Measurements from ENCODE around the gene DNPEP. TPM values are rescaled to one million over a fixed set of nuclear protein-coding genes. Genes with fewer than 3 reads are reported as not detected.

DNPEP gene
- total RNA-seq, 1 experiment from 2014 or later: 60.9 TPM

DNA sequence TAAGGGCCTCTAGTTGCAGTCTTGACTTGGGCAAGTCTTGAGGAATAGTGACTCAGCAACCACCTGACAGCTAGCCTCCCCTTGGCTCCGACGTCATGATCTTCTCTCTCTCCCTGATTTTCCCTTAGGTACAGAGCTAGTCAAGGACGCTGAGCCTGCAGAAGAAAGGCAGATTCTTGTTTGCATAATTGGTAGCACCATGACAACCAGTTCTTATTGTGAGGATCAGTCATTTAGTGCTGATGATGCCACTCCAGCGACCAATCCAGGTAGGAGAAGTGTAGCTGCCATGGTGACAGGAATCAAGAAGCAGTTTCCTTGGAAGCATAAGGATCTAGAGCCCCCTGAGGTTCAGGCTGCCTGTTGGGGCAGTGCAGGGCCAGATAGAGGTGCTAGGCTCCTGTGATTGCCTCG lies 52.3 kb downstream of the DNPEP start:
- Histone ChIP-seq H2BK120ac (ENCODE audit: low read depth, low read length, poor library complexity, severe bottlenecking) (no peak overlapping the region), H3K14ac (ENCODE audit: insufficient read depth, low read length) (no peak overlapping the region), H3K9ac (ENCODE audit: extremely low read depth, insufficient read length, low read length) (no peak overlapping the region), H3K27me3 (ENCODE audit: insufficient read depth, low read length) (peaks cover 19% of the 10 kb centered on the region; the same call in 1 of the 2 replicates), H3K4ac (ENCODE audit: low read depth, low read length) (no peak overlapping the region; the same call in 1 of the 2 replicates), H3K18ac (ENCODE audit: insufficient read length, low read depth, low read length) (no peak overlapping the region), H3K27ac (ENCODE audit: insufficient read length, low read depth, low read length) (no peak overlapping the region), H2BK12ac (ENCODE audit: insufficient read length, low read depth, low read length) (no peak overlapping the region), H2BK15ac (ENCODE audit: low read depth, low read length) (no peak overlapping the region), H3T11ph (ENCODE audit: low read length) (no peak overlapping the region), H3K56ac (ENCODE audit: insufficient read length, low read depth, low read length) (no peak overlapping the region), H3K23ac (ENCODE audit: insufficient read length, low read depth, low read length) (no peak overlapping the region), H3K23me2 (ENCODE audit: insufficient read length, low read depth, low read length, poor library complexity, severe bottlenecking) (peaks cover 3% of the 10 kb centered on the region), H4K5ac (ENCODE audit: insufficient read length, low read depth, low read length) (no peak overlapping the region), H2BK20ac (ENCODE audit: low read depth, low read length, poor library complexity, severe bottlenecking) (no peak overlapping the region), H2AFZ (ENCODE audit: low read length) (no peak overlapping the region), H3K79me1 (ENCODE audit: insufficient read depth, low read depth, low read length, poor library complexity, severe bottlenecking) (no peaks in the 10 kb centered on the region), H4K20me1 (ENCODE audit: control insufficient read depth, insufficient read depth, insufficient read length) (no peaks in the 10 kb centered on the region), H4K91ac (ENCODE audit: insufficient read length, low read depth, low read length) (no peak overlapping the region), H3K79me2 (ENCODE audit: insufficient read depth, low read length) (no peaks in the 10 kb centered on the region), H2AK5ac (ENCODE audit: insufficient read length, low read length) (no peak overlapping the region), H3K4me2 (ENCODE audit: insufficient read depth, insufficient read length, low read length) (no peak overlapping the region), H4K8ac (replicated peaks; ENCODE audit: insufficient read length, low read depth, low read length) (no peak overlapping the region), H3K4me1 (ENCODE audit: insufficient read depth, low read length) (no peaks in the 10 kb centered on the region), H3K9me3 (ENCODE audit: control insufficient read depth, low read depth, low read length) (no peaks in the 10 kb centered on the region), H2BK5ac (ENCODE audit: insufficient read length, low read length) (no peak overlapping the region)
- Mint-ChIP-seq H3K4me3 (no peak overlapping the region), H3K27me3 (ENCODE audit: low read depth) (peaks cover 75% of the 10 kb centered on the region), H3K36me3 (ENCODE audit: insufficient read depth in 1 of 3, low read depth in 3 of 3) (peaks cover 0 to 1% (median 0%) of the 10 kb centered on the region in 3 experiments; a peak in 1 of 7 replicates), H3K27ac (no peak overlapping the region), H3K9me3 (no peaks in the 10 kb centered on the region; a peak in 1 of 5 replicates), H3K4me1 (peaks cover 16% of the 10 kb centered on the region in 2 experiments)
- TF ChIP-seq, protein P1, sequence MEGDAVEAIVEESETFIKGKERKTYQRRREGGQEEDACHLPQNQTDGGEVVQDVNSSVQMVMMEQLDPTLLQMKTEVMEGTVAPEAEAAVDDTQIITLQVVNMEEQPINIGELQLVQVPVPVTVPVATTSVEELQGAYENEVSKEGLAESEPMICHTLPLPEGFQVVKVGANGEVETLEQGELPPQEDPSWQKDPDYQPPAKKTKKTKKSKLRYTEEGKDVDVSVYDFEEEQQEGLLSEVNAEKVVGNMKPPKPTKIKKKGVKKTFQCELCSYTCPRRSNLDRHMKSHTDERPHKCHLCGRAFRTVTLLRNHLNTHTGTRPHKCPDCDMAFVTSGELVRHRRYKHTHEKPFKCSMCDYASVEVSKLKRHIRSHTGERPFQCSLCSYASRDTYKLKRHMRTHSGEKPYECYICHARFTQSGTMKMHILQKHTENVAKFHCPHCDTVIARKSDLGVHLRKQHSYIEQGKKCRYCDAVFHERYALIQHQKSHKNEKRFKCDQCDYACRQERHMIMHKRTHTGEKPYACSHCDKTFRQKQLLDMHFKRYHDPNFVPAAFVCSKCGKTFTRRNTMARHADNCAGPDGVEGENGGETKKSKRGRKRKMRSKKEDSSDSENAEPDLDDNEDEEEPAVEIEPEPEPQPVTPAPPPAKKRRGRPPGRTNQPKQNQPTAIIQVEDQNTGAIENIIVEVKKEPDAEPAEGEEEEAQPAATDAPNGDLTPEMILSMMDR (conservative IDR thresholded peaks at IDR 0.05): no peak
- WGBS (ENCODE audit: extremely low coverage, insufficient read length, low lambda C conversion rate): no CpG with 5 or more reads among the region's 5 CpGs
- DNase-seq: no peak
